NCI-H1105 treated with DMSO at 0.1 percent for 48 hours (cell line): ENCODE data around the gene PGRMC1.
"Not testable (repeated sequence)": the region's sequence is repeated elsewhere in the genome, so short reads cannot be mapped to it uniquely, and the experiment has no call there.

Source experiments
- DNase-seq: peaks from one replicate; lab custom pipeline; 2025; lab: John Stamatoyannopoulos, UW

PGRMC1 gene

DNA sequence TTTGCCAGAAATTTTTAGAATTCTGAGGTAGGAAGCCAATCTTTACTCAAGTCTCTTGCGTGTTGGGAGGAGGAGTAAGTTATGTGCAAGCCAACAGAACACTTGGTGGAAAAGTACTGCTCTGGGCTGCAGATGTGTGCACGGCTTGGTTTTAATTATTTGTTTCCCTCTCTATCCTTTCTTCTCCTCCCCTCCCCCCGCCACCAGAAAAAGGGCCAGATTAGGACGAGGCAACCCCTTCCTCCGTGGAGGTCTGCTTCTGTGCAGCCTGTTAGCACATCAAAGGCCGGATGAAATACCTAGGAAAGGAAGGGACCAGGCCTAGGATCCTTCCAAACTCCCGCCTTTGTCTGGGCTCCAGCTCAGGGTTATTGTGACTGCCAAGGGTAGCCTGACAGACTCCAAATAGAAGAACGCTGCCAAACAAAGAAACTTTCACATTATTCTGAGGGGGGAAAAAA, 1.0 kb upstream of the PGRMC1 start:
- no peak for DNase-seq

DNA sequence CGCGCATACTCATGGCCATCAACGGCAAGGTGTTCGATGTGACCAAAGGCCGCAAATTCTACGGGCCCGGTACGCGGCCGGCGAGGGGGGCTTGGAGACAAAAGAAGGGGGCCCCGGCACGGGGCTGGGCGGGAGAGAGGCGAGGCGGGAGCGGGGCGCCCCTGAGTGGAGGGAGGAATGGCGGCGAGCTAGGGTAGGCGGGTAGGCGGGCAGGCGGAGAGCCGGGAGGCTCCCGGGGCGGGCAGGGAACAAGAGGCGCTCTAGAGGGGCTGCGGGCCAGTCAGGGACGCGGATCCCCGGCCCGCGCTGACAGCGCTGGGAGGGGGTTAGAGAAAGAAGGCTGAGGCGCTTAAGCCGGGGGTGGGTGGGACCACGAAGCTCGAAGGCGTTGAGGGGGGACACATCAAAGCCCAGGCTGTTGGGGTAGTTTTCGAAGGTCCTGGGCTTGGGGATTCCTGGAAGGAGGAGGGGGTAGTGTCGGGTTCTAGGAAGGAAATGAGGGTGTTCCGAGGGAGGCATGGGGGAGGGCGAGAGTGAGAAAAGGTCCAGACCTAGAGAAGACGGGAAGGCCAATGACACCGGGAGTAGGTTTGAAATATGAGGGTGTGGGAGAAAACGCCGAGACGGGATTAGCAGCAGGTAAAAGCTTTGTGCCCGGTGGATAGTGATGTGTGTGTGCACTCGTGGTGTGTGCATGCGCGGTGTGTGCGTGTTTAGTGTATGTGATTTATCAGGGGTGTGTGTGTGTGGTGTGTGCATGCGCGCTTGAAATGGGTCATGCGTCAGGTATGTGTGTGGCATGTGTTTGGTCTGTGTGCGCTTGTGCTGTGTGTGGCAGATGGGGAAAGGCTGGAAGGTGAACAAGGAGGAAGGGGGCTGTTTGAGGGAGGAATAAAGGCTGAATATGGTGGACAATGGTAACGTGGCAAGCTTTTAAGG, 807 bp downstream of the PGRMC1 start:
- DNase-seq = no peak

DNA sequence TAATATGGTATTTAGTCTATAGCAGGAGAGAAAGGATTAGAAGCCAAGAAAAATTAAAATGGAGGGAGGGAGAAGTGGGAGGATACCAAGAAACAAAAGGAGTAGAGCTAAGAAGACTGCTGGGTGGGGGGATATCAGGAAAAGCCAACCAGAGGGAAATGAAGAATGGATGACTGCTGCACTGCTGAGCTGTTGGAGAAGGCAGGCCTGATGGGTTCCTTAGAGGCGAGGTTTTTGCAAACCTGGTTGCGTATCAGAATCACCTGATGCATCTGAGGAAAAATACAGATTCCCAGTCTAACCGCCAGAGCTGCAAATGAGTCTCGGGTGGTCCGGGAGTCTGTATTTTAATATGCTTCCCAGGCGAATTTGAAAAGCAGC, 1.5 kb downstream of the PGRMC1 start:
- no peak for DNase-seq

DNA sequence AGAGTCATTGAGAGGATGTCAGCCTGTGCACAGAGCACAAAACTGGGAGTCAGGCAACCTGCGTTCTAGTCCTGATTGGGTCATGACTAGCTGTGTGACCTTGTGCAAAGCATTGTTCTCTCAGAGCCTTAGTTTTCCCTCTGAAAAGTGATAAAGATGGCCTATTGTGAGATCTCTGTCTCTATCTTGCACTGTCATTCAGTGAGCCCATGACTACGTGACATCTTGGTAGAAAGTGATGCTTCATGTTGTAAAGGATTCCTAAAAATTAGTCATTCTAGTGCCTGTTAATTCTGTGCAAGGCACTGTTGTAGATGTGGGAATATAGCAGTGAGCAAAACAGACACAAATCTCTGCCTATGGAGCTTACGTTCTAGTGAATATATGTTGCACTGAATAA, 2.5 kb downstream of the PGRMC1 start:
- DNase-seq = no peak

DNA sequence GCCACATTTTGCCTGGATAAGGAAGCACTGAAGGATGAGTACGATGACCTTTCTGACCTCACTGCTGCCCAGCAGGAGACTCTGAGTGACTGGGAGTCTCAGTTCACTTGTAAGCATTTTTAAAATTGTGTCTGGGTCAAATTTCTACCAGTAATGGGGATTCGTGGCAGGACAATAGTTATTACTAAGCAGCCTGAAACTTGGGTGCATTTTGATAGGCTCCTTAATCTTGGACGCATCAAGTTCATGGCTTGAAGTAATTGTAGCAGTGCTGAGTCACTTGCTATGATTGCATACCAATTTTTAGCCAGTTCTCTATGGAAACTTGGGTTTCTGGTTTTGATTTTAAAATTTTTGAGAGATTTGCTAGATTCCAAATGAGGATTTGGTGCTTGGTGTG, 4.3 kb downstream of the PGRMC1 start:
- DNase-seq = no peak

DNA sequence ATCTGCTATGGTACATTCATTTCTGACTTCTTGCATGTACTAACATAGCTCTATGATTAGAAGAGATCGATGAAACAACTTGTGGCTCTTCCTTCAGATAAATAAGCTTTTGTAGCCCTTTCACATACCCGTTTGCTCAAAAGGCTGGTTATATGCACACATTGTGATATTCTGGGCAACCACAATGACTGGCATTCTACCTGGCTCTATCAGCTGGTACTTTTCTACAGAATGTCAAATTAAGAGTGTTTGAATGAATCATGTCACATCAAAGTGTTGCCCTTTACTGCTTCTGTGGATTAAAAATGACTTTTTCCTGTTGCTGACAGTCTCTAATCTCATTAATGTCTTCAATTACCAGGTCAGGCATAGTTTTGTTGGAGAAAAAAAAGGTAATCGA, 11.6 kb downstream of the PGRMC1 start:
- no peak for DNase-seq

DNA sequence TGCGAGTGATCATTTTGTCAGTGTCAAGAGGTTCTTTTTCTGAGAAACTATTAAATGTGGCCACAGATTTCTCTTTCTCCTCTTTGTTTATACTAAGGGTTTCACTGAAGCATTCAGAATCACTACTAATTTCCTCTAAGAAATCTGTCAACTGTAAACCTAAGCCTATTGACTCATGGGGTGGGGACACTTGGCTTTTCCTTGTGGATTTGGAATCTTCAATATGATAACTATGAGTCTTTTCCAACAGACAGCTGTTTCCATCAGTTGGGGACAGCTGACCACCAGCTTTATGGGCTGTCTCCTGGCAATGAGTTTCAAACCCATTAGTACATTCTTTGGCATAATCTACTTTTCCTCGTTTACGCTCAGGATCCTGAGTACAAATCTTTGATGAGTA, 13.8 kb downstream of the PGRMC1 start:
- no peak for DNase-seq

DNA sequence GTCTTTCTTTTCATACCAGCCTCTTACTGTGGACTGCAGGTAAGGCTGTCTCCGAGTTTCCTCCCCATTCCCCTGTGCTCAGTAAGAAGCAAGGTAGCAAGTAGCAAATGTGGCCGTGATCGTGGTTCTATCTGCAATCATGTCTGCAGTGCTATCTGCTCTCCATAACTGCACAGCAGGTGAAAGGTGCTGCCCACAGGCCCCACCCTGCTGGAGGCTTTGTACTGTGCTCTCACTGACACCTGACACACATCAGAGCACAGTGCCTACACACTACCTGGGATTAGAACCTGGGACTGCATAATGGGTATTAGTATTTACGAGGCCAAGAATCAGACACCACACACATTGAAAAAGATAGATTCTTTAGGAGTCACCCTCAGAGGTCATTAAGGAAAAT, 15.3 kb downstream of the PGRMC1 start:
- DNase-seq = no peak

DNA sequence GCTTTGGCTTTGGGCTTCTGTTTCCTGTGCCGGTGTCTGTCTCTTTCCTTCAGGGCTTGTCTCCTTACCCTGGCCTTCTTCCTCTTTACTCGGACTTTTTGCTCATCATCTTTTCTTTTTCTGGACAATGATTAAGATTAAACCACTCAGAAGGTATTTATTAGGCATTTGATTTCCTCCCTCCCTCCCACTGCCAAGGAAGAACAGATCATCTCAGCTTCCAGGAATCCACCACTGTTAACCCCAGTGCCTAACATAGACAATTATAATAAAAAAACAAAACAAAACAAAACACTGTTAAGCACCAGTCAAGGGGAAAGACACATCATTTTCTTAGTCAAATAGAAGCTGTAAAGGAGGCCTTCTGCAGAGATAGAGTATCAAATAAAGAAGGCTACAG, 16.6 kb downstream of the PGRMC1 start:
- no peak for DNase-seq

DNA sequence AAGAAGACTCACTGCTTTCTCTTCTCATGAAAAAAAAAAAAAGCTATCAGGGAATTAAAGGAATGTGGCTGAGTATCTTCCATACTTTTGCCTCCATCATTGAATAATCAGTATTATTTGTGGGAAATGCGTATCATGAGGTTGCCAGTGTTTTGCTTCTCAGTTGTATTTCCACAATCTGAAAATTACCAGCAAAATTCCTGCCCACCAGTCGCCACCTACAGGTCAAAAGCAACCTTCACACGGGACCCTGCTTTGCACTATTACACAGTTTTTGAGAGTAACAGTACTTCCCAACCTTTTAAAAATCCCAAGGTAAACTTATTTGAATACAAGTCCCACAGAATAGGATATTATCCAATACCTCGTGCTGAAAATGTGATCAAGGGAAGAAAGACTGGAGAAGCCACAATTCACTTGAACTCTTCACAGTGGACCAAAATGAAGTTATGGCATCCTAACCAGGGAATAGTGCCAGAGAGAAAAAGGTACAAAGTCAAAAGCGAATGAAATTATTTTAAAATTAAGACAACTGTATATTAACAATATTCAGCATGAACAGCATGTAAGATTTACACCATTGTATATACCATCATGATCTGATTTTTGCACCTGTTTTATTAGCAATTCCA, 30.4 kb downstream of the PGRMC1 start:
- DNase-seq = peak; percentile 16

DNA sequence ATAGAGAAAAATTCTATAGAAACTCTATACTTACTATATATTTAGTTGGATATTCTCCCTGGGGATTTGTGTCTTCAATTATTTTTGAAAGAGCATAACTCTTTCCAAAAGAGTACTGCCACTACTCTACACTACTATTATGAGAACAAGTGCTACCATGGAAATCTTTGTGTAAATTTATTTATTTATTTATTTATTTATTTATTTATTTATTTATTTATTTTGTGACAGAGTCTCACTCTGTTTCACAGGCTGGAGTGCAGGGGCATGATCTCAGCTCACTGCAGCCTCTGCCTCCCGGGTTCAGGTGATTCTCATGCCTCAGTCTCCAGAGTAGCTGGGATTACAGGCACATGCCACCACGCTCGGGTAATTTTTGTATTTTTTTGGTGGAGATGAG, 31.0 kb downstream of the PGRMC1 start:
- DNase-seq = not testable (repeated sequence)

DNA sequence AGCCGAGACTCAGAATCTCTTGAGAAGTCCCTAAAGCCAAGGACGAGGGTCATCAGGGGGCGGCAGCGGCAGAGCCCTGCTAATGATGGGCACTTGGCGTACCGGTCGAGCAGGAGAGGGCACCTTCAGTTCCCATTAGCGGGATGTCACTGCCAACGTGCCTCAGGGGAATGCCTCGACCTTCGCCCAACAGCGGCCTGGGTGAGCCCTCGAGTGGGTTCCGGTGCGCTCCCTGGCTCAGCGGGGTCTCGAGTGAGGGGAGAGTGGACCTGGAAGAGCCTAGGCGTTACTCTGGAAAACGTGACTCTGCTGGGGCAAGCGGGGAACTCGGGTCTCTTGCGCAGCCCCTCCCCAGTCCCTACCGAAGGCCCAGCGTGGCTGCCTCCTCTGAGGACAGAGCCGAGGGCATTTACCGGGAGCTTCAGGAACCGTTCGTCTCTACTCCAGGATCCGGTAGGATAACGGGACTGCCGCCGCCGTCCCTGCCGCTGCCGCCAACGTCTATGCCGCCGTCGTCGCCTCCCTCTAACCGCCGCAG, 36.9 kb downstream of the PGRMC1 start:
- no peak for DNase-seq

DNA sequence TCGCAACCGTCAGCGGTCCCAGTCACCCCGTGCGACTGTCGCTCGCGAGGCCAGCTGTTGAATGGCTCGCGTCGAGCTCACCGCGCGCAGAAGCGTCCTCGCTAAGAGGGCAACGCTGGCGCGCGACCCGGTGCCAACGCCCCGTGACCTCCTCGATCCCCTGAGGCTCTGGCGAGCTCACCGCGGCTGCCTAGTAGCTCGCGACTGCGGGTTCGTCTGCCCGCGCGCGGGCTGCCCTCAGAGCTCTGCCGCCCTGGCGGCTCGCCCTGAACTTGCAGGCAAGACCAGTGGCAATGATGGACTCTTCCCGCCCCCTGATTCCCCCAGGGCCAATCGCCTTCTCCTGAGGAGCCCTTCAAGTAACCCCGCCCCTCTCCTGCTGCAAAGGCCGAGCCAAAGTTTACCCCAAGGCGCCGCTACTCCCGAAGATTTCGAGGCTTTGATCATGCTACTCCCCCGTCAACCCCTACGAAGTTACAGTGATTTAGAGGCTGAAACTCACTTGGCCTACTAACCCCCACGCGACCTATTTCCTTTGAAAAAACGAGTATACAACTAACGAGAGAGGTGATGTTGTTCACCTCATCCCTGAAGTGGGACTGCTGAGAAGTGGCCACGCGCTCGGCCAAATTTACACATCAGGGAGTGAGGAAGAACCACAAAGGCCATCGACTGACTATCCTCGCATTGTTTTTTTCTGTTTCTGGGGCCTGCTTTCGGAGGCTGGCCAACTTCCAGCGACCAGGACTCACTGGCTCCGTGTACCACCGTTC, 37.5 kb downstream of the PGRMC1 start:
- no peak for DNase-seq

DNA sequence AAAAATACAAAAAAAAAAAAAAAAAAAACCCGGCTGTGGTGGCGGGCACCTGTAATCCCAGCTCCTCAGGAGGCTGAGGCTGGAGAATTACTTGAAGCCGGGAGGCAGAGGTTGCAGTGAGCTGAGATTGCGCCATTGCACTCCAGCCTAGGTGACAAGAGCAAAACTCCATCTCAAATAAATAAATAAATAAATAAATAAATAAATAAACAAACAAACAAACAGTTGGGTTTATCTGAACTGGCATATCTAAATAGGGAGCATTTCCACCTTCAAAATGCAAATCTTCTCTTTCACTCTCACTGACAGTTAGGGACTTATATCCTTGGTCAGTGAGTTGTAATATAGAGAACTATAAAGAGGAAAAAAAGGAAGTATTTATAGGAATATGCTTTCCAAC, 46.3 kb downstream of the PGRMC1 start:
- not testable (repeated sequence) for DNase-seq

DNA sequence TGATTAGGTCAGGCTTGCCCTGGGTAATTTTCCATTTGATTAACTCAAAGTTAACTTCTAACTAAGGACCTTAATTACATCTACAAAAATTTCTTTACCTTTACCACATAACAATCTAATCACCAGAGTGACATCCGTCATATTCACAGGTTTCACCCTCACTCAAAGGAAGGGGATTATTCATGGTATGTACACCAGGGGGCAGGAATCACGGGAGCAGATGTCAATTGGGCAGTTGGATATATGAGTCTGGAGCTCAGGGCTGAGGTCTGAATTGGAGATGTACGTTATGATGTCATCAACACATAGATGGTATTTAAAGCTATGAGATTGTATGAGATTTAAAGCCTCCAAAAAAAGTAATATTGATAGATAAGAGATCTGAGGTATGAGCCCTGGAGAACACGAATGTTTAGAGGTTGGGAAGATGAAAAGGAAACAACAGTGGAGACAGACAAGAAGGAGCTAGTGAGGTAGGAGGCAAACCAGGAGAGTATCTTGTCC, 52.9 kb downstream of the PGRMC1 start:
- DNase-seq = no peak

DNA sequence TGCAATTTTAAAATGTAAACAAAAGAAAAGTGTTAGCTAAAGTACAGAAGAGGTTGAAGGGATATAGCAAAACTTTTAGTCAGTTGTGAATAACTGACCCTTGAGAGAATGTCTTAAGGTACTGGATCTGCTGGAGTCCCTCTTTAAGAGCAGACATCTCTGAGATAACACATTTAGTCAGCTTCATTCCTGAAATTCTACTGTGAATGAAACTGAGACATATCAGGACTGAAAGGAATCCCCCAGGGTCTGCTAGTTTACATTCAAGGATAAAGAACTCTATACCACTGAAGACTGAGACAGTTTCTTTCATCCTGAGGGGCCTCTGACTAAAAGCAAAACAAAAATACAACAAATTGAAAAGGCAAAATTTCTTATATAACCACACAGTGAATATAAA, 54.4 kb downstream of the PGRMC1 start:
- DNase-seq = no peak

DNA sequence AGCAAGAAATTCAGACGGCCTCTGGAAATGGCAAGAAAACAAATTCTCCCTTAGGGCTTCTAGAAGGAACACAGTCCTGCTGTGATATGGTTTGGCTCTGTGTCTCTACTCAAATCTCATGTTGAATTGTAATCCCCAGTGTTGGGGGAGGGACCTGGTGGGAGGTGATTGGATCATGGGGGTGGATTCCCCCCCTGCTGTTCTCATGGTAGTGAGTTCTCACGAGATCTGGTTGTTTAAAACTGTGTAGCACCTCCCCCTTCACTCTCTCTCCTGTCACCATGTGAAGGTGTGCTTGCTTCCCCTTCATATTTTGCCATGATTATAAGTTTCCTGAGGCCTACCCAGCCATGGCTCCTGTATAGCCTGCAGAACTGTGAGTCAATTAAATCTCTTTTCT, 55.2 kb downstream of the PGRMC1 start:
- DNase-seq = not testable (repeated sequence)

DNA sequence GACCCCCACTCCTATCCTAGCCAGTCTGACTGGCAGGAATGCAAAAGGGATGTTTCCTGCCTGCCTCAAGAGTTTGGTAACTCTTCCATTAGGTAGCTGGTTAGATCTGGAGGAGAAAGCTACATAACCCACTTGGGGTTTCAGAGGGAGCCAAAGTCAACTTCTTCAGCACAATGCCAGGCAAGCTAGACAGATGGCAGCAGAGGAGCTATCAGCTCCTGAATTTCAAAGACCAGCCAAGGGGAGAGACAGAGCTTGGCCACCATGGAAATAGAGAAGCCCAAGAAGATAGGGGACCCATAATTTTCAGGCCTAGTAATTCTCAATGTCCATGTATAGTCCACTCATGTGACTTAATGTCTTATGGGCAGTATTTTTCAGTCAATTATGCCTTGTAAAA, 56.4 kb downstream of the PGRMC1 start:
- no peak for DNase-seq
